SU-DHL-6 (cell line): Measurements from ENCODE around the gene MPPED2.

Experiments
- H2AFZ ChIP-seq: fragments of 200-600 bp; sonication (generic); 2 replicates; pipeline ENCODE4 v1.6.1; 2014; ENCODE audit warnings: low read depth, mild to moderate bottlenecking, moderate library complexity, mixed read lengths, antibody characterized with exemption, low read length; ENCODE audit not compliant: severe bottlenecking
- H3F3A ChIP-seq: fragments of 200-600 bp; shearing (Covaris generic); 2 replicates; pipeline ENCODE4 v1.6.0; 2016; ENCODE audit warnings: antibody characterized with exemption, mild to moderate bottlenecking; ENCODE audit not compliant: insufficient read depth
- H3K27ac ChIP-seq: fragments of 200-600 bp; sonication (generic); 2 replicates; pipeline ENCODE4 v1.5.1; 2016; ENCODE audit warnings: low read depth, mild to moderate bottlenecking, low read length, moderate library complexity, mixed read lengths
- H3K27me3 ChIP-seq: fragments of 200-600 bp; sonication (generic), shearing (Covaris generic); 2 replicates; pipeline ENCODE4 v1.6.0; 2014; ENCODE audit warnings: mild to moderate bottlenecking, low read length
- H3K36me3 ChIP-seq: fragments of 200-600 bp; sonication (generic); 2 replicates; pipeline ENCODE4 v1.6.1; 2014; ENCODE audit warnings: mild to moderate bottlenecking, low read length, mixed read lengths
- H3K4me2 ChIP-seq: fragments of 300-600, 200-600 bp; shearing (Covaris generic), sonication (generic); 2 replicates; pipeline ENCODE4 v1.6.0; 2014; ENCODE audit warnings: low read length, low read depth, mild to moderate bottlenecking; ENCODE audit not compliant: poor library complexity, severe bottlenecking
- H3K4me3 ChIP-seq: fragments of 200-600 bp; sonication (generic); 2 replicates; pipeline ENCODE4 v1.5.1; 2014; ENCODE audit warnings: antibody characterized with exemption, low read length, mild to moderate bottlenecking, mixed read lengths; ENCODE audit not compliant: insufficient read depth, poor library complexity, severe bottlenecking
- H3K79me2 ChIP-seq: fragments of 200-600 bp; sonication (generic); 2 replicates; pipeline ENCODE4 v1.6.1; 2014; ENCODE audit warnings: mild to moderate bottlenecking, low read length, moderate library complexity; ENCODE audit not compliant: insufficient read depth
- H3K9ac ChIP-seq: fragments of 200-600 bp; sonication (generic); 2 replicates; pipeline ENCODE4 v1.7.0; 2014; ENCODE audit warnings: mild to moderate bottlenecking, low read length
- H3K9me2 ChIP-seq: fragments of 200-600 bp; sonication (generic); replicated peaks from 2 replicates; pipeline ENCODE4 v1.6.1; 2014; ENCODE audit warnings: low read length; ENCODE audit not compliant: insufficient read depth
- H3K9me3 ChIP-seq: fragments of 200-600 bp; sonication (generic); 2 replicates; pipeline ENCODE4 v1.6.1; 2014; ENCODE audit warnings: low read length, mixed read lengths; ENCODE audit not compliant: insufficient read depth
- H4K20me1 ChIP-seq: fragments of 200-600 bp; sonication (generic); 2 replicates; pipeline ENCODE4 v1.6.1; 2014; ENCODE audit warnings: low read depth, mild to moderate bottlenecking, antibody characterized with exemption, low read length, moderate library complexity, mixed read lengths
- EZH2phosphoT487 ChIP-seq: fragments of 200-600 bp; sonication (generic), shearing (Covaris generic); conservative IDR thresholded peaks from 2 replicates; pipeline ENCODE4 v1.6.1; 2018; ENCODE audit warnings: mild to moderate bottlenecking, antibody characterized with exemption, low read length, moderate library complexity, mixed read lengths
- TF ChIP-seq, protein P1 (sequence below): fragments of 200-600 bp; sonication (generic); IDR thresholded peaks from one replicate; pipeline ENCODE4 v1.5.1; 2017; ENCODE audit warnings: antibody characterized with exemption, mild to moderate bottlenecking, low read length, moderate library complexity; ENCODE audit not compliant: insufficient read depth, poor library complexity, severe bottlenecking

MPPED2 gene

GRCh38 chr11:30465623-30466022, 120.5 kb downstream of the MPPED2 start:
- no peaks in the 10 kb centered on the region for H3K9me3 ChIP-seq
- no peaks in the 10 kb centered on the region for H3K9me2 ChIP-seq
- H4K20me1 ChIP-seq, result no peaks in the 10 kb centered on the region
- no peaks in the 10 kb centered on the region for H3K79me2 ChIP-seq
- no peak overlapping the region for H3K9ac ChIP-seq
- H3F3A ChIP-seq, result no peaks in the 10 kb centered on the region
- H3K4me3 ChIP-seq, result no peak overlapping the region
- TF ChIP-seq, protein P1, sequence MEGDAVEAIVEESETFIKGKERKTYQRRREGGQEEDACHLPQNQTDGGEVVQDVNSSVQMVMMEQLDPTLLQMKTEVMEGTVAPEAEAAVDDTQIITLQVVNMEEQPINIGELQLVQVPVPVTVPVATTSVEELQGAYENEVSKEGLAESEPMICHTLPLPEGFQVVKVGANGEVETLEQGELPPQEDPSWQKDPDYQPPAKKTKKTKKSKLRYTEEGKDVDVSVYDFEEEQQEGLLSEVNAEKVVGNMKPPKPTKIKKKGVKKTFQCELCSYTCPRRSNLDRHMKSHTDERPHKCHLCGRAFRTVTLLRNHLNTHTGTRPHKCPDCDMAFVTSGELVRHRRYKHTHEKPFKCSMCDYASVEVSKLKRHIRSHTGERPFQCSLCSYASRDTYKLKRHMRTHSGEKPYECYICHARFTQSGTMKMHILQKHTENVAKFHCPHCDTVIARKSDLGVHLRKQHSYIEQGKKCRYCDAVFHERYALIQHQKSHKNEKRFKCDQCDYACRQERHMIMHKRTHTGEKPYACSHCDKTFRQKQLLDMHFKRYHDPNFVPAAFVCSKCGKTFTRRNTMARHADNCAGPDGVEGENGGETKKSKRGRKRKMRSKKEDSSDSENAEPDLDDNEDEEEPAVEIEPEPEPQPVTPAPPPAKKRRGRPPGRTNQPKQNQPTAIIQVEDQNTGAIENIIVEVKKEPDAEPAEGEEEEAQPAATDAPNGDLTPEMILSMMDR, result no peak
- TF ChIP-seq EZH2phosphoT487, result no peak
- H2AFZ ChIP-seq, result no peak overlapping the region
- H3K27ac ChIP-seq, result no peak overlapping the region
- H3K36me3 ChIP-seq, result no peaks in the 10 kb centered on the region
- H3K4me2 ChIP-seq, result no peak overlapping the region
- H3K27me3 ChIP-seq, result no peaks in the 10 kb centered on the region

GRCh38 chr11:30465192-30465591, 121.0 kb downstream of the MPPED2 start:
- Histone ChIP-seq H3K27ac (no peak overlapping the region), H3K9me2 (no peaks in the 10 kb centered on the region), H3K9ac (no peak overlapping the region), H3K79me2 (no peaks in the 10 kb centered on the region), H4K20me1 (no peaks in the 10 kb centered on the region), H3K4me3 (no peak overlapping the region), H3K4me2 (no peak overlapping the region), H3K9me3 (no peaks in the 10 kb centered on the region), H3F3A (no peaks in the 10 kb centered on the region), H2AFZ (no peak overlapping the region), H3K36me3 (no peaks in the 10 kb centered on the region), H3K27me3 (no peaks in the 10 kb centered on the region)
- TF ChIP-seq EZH2phosphoT487, result no peak

- Histone ChIP-seq H3K36me3 (no peaks in the 10 kb centered on the region), H3K4me3 (no peak overlapping the region), H3K9ac (no peak overlapping the region), H3F3A (no peaks in the 10 kb centered on the region), H3K27me3 (no peaks in the 10 kb centered on the region), H3K9me2 (no peaks in the 10 kb centered on the region), H3K27ac (no peak overlapping the region), H4K20me1 (no peaks in the 10 kb centered on the region), H2AFZ (no peak overlapping the region), H3K79me2 (no peaks in the 10 kb centered on the region), H3K4me2 (no peak overlapping the region), H3K9me3 (no peaks in the 10 kb centered on the region)
- TF ChIP-seq, protein P1, result no peak
- no peak for TF ChIP-seq EZH2phosphoT487
Observed at GRCh38 chr11:30463266-30463665, 122.9 kb downstream of the MPPED2 start.

- no peak overlapping the region for H3K27ac ChIP-seq
- H2AFZ ChIP-seq, result no peak overlapping the region
- H3K9ac ChIP-seq, result no peak overlapping the region
- H3F3A ChIP-seq, result no peaks in the 10 kb centered on the region
- TF ChIP-seq, protein P1, result no peak
- TF ChIP-seq EZH2phosphoT487, result no peak
- H3K9me3 ChIP-seq, result no peaks in the 10 kb centered on the region
- no peak overlapping the region for H3K4me2 ChIP-seq
- H3K79me2 ChIP-seq, result no peaks in the 10 kb centered on the region
- H3K9me2 ChIP-seq, result no peaks in the 10 kb centered on the region
- no peaks in the 10 kb centered on the region for H3K36me3 ChIP-seq
- H3K27me3 ChIP-seq, result no peaks in the 10 kb centered on the region
- no peaks in the 10 kb centered on the region for H4K20me1 ChIP-seq
- H3K4me3 ChIP-seq, result no peak overlapping the region
Observed at GRCh38 chr11:30462421-30462820, 123.7 kb downstream of the MPPED2 start.
